HG02571 (cell line): Measurements from ENCODE around the gene CHRM1.

Experiments used
- ATAC-seq: cut with Tn5 transposase; IDR thresholded peaks from one replicate; pipeline ENCODE4 v1.9.1; 2021; ENCODE audit warnings: mild to moderate bottlenecking, moderate library complexity; ENCODE audit not compliant: unreplicated experiment

Gene CHRM1

DNA sequence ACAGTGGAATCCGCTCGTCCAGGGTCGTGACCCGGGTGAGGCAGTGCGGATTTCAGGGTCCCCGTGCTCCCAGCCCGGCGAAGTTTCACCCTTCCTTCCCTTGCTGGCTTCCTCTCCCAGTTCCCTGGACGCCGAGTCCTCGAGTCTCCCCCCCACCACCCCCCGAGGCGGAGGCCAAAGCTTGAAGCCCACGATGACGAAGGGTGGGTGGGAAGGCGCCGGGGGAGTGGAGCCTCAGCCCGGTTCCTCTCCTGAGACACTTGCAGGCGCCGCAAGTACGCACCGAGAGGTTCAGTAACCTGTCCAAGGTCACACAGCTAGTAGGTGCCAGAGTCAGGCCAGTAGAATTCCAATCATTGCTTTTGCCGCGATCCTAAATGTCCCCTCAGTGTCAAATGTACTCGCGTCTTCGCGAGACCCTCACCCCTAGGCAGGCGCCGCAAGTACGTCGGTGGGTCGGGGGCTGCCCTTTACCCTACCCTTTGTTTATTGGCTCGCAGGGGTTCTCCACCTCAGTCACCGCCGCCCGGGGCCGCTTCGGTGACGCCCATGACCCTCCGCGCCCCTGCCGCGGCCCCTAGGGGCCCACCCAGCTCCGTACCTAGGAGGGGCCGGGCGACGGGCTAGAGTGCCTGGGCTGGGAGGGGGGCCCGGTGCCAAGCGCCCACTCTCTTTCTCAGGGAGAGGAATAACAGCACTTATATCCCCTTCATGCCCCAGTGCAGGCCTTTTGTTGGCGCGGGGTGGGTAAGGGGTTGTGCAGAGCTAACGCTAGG is 5.7 kb upstream of the CHRM1 start:
- ATAC-seq: no peak

DNA sequence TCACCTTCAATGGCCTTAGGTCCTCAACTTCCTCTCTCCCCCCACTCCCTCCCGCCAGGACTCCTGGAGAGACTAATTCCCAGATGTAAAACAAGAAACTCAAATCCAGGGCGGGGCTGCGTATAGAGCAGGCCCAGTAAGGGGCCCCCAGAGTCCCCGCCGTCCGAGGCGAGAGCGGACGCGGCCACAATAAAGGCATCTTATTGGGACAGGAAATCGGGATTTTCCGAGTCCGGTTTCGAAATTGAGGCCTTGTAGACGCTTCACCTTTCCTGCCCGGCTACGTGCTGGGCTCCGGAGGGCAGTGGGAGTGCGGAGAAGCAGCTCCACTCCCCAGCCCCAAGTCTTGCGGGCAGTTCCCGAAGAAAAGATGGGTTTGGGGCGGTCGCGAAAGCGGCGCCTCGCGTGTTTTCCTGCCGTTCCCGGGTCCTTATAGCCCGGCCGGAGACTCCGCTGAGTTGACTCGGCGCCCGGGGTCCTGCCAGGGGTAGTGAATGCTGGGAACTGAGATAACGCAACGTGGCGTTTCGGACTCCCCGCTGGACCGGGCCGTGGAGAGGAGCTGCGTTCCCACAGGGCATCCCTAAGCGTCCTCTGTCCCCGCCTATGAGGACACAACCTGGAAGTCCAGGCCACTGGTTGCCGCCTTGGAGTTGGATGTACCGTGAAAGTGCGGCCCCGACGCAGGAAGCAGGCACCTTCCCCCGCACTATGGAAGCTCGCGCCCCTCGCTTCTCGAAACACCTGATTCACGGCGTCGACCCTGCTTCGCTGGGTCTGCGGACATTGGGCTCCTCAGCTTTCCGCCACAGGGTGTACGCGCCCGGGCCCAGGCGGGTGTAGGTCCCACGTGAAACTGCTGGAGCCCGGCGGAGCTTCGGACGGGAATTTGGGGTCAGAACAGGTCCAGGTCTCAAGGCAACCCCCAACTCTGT is 4.8 kb upstream of the CHRM1 start:
- ATAC-seq: no peak

DNA sequence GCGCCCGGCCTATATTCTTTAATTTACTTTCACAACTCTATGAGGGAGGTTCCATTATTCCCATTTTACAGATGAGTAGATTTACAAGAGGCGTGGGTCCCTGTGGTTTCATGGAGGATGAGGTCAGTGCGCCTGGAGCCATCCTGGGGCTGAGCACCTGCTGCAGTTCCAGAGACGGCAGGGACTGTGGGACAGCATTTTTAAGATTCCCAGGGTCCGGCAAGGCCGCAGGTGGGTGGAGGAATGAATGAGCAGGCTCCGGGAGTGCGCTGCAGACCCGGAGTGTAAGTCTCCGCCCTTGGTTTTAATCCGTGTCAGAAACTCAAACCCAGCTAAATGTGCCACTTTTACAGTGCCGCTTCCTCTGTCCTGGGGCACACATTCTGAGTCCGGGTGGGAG is 4.1 kb upstream of the CHRM1 start:
- ATAC-seq: no peak

DNA sequence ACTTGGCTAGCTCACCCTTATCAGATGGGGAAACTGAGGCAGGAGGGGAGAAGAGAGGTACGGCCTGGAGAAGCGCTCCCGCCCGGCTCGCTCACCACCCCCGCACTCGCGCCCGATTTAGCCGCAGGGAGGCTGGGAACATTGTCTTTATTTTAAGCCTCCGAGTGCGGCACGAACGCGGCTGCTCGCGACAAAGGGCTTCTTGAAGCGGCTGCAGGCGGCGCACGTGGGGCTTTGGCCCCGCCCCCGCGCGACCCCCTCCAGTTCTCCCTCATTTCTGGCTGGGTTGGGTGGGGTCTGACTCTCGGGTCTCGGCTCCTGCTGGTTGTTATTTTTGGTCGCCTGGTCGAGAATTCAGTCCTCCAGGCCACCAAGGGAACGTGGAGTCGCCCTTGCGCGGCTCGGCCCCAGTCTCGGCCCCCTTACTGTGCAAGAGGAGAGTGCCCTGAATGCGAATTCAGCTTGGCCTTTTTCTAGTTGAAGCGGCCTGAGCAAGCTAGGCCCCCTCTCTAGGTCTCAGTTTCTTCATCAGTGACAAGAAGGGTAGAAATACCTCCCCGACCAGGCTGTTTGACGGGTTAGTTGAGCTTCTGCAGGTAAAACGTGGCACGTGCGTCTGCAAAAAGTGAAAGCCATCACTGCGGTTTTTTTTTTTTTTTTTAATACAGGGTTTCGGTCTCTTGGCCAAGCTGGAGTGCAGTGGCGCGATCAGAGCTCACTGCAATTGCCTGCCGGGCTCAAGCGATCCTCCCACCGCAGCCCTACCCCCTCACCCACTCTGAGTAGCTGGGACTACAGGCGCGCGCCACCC is 2.6 kb upstream of the CHRM1 start:
- no peak for ATAC-seq

DNA sequence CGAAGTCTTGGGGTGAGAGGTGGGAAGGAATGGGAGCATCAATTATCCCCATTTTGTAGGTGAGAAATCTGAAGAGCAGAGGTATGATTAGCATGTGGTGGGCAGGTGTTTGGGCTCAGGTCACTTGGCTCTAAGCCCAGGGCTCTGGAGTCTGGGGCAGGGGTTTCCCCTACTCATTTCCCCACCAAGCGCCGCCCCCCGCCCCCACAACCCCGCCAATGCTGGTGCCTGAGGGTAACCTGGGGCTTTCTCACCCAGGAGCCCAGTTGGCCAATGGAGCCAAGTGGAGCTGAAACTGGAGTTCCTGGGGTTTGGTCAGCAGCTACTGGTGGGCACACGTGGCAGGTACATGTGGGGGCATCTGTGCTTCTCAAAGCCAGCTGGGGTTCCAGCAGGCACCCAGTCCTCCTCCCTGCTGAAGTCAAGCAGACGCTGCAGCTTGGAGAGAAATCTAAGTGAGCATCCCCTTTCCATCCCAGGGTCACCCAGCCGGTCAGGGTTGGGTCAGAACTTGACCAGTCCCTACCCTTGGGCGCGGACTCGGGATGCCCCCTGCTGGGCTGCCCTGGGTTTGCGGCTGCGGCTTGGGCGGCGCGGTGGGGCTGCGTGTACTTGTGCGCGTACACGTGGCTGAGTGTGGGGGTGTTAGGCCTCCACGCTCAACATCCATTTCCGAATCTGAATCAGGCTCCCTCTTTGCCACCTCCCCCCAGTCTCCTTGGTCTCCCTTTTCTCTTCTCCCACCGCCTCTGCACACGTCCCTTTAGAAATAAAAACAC is 1.7 kb upstream of the CHRM1 start:
- ATAC-seq: no peak

DNA sequence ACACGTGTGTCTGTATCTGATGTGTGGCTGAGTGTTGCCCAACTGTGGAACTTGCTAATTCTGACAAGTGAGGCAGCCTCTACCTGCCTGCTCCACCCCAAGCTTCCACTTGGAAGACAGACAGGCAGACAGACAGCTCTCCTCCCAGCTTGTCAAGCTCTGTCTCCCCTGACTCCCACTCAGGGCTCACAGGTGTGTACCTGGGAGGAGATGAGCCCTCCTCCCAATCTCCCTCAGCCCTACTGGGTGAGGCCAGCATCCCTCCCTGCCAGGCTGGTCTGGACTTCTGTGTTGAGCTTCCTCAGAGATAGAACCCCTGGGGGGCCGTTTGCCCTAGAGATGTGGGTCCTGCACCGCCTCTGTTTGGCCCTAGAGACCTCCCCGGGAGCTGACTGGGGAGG is 1.0 kb upstream of the CHRM1 start:
- ATAC-seq: no peak

DNA sequence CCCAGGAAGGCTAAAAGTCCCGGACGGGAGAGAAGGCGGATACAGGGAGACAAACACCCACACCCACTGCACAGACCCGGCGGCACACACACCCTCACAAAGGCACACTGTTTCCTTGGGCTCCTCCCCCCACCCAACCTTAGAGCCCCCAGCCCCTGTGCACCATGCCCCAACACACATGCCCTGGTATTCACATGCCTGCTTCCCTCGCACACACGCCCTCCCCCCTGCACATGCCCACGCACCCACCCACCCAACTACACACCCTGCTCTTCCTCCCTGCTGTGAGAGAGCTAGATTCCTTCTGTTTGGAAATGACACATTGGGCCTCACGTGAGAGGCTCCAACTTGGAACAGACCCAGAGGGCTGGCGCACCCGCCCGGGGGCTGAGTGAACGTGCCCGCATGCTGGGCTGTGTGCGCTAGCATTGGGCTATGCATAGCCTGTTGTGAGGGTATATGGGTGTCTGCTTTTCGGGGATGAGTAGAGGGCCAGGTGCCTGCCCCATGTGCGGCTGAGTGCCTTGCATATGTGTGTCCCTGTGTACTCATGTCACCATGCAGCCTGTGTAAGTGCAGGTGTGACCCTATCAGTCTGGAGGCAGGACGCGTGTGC is 518 bp upstream of the CHRM1 start:
- no peak for ATAC-seq

DNA sequence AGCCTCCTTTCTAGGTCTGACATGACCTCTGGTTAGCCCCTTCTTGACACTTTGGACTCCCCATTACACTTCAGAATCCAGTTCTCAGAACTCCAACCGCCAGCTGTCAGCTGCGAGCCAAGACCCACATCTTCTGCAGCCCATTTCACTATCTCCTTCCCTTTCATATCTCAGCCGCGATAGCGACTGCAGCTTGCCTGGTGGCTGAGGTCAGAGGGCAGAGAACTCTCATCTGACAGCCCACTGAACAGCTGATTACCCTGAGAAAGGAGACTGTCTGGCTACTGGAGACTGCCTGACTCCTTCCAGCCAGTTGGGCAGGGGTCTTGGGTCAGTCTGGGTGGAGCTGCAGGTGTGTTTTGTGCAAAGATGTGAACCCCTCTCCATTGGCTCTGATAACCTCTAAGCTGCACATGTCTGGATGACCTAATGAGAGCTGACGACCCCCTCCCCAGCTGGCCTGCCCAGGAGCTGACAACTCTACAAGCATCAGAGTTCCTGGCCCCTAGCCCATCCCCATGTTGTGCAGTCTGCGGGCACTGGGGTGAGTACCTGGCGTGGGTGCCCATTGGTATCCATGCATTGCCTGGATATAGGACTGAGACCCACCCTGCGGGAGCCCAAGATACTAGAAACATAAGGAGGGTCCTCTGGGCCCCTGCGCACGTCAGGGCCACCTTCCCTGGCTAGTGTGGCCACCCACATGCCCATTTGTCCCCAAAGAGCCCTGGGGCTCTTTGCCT is 1.1 kb downstream of the CHRM1 start:
- ATAC-seq: no peak

DNA sequence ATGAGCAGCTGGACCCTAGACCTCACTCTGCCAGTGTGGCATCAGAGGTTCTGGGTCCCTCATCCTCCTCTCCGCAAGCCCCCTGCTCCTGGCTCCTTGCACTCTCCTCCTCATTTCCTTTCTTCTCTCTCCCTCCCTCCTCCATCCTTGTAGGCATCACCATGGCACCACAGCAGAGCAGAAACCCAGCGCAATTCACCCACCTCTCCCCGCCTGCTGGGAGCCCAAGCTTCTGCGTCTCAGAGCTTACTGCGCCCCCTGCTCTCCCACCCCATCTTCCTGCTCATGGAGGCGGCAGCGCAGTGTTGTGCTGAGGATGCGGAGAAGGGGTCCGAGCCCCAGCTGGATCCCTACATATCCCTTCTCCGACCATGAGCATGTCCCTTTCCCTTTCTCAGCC is 1.7 kb downstream of the CHRM1 start:
- ATAC-seq: no peak

DNA sequence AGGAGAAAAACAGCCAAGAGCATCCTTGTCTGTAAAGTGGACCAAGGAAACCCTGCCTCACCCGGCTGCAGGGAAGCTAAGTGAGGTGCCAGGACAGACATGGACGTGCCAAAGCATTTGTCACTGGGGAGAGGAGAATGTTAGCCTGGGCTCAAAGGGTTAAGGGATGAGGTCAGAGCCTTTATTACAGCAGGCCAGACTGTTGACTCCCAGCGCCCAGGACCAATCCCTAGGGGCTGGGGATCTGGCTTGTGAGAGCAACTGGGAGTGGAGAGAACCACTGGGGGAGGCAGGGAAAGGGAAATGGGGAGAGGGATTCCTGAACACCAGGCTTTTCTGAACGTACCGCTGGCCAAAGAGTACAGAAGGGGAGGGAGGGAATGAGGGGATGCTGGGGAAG is 2.6 kb downstream of the CHRM1 start:
- ATAC-seq: no peak

DNA sequence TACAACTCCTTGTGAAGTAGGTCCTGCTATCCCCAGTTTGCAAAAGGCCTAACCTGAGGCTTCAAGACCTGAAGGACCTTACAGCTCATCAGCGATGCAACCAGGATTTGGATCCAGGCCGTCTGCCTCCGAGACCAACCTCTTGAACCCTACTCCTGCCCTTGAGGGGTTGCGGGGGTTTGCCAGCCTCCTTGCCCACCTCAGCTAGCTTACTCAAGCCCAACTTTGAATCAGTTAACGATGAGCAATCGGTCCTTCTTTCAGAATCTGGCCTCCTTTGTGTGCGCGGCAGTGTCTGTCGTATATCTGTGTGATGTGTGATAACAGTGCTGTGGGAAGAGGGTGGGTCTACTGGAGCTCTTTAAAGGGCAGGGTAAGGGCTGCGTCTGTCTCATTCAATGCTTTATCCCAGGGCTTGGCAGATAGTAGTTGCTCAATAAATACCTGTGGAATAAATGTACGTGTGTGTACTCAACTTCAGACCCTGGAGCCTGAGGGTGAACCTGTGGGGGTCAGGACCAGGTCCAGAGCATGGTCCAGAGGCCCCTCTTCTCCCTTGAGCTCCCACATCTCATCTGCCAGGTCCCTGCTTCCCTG is 3.2 kb downstream of the CHRM1 start:
- ATAC-seq: no peak

DNA sequence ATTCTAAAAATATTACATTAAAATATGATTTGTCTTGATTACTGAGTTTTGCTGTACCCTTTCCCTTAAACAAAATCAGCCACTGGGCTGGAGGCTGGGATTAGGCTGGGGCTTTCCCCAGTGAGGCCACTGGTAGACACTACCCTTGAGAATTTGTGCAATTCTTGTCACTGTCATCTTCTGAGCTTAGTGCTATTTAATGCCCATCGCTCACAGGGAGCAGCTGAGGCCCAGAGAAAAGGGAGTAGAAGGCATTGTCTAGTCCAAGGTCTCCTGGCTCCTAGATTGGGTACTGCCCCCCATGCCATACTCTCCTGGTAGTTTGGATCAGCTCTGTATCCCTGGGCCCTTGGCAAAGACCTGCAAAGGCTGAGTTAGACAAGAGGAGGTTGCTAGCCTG is 6.7 kb downstream of the CHRM1 start:
- no peak for ATAC-seq

DNA sequence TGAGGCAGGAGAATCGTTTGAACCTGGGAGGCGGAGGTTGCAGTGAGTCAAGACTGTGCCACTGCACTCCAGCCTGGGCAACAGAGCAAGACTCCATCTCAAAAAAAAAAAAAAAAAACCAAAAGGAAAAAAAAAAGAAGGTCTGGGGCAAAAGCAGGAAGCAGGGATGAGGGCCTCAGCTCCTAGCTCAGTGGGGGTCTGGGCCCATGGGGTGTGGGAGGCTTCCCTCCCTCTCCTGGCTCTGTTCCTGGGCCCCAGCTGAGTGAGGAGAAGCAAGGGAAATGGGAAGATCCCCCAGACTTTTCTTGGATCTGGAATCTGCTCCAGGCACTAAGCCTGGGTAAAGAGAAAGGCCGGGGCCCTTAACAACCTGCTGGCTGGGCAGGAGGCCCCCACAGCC is 8.9 kb downstream of the CHRM1 start:
- no peak for ATAC-seq

DNA sequence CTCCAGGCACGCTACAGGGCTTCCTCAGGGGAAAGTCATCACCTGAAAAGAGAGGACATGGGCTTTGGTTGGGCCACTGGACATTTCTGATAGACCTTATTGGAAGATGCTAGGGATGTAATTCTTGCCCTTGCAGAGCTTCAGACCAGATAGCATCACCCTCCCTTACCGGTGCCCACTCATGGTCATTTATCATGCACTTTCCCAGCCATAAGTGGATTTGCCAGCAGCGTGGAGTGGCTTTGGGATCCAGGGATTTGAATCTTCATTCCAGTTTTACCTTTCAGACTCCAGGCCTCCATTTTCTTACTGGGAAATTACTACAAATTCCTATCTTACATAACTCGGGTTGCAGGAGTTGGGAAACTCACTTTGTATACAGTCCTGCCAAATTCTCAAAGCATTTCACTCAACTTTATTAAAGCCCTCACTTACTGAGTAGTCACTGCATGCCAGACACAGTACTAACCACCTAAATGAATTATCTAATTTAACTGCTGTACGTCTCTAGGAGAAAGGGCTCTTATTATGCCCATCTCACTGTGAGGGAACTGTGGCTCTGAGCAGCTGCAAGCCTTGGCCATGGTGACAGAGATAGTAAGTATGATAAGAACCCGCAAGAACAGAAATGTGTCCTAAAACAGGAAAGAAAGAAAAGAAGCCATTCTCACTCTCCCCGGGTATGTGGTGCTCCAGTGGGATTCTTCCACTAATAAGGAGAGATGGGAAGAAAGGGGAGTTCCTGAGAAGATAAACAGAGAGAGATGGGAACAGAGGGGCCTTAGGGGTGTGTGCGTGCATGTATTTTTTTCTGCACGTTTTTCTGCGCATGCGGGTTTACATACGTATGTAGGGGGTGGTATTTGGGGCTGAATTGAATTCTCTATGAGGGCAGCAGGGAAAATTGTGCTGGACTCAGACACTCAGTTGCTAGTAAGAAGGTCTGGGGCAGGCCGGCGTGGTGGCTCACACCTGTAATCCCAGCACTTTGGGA is 9.7 kb downstream of the CHRM1 start:
- no peak for ATAC-seq

DNA sequence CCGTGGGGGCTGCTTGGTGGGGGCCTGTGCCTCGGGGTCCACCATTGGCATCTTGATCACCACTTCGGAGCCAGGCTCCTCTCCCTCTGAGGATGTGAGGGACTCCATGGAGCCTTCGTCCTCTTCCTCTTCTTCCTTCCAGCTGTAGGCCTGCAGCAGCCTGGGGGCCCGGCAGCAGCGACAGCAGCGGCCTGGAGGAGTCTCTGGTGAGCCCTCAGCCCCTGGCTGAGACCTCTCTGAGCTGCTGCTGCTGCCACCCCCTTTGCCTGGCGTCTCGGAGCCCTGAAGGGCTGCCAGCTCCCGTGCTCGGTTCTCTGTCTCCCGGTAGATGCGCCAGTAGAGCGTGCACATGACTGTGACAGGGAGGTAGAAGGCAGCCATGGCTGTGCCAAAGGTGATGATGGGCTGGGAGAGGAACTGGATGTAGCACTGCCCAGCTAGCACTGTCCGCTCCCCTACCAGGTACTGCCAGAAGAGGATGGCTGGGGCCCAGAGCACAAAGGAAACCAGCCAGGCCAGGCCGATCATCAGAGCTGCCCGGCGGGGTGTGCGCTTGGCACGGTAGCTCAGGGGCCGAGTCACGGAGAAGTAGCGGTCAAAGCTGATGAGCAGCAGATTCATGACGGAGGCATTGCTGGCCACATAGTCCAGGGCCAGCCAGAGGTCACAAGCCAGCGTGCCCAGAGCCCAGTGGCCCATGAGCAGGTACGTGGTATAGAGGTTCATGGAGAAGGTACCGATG is 10.9 kb downstream of the CHRM1 start:
- ATAC-seq: no peak

DNA sequence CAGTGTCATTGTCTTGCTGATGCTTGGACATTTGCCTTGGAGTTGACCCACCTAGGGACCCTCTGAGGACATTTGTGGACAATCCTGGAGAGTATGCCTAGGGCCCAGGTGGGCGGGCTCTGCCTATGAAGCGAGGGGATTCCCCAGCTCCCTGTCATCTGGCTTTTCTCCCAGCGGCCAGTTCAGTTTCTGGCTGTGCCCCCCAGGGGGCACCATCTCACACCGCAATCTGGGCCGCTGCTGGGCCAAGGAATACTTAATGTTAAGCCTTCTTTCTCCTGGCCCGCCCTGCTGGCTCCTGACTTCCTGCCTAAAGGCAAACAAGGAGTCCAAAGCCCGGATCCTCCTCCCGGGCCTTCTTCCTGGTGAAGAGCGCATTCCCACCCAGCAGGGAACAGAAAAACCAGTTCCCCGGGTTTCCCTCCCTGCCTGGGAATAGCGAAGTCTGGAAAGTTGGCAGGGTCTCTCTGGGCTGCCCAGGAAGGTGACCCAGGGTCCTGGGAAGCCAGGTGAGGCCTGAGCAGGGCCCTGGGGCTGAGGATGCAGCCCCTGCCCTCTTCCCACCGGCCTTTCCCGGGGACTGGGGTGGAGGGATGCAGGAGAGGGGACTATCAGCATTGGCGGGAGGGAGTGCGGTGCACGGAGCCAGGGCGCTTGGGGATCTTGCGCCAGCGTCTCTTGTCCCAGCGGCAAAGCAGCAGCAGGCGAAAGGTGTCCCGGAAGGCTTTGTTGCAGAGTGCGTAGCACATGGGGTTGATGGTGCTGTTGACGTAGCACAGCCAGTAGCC is 11.9 kb downstream of the CHRM1 start:
- no peak for ATAC-seq
